ENCODE measurements around the gene DIAPH1.

The DIAPH1 gene

GRCh38 chr5:141534492-141535213 is 84.1 kb downstream of the DIAPH1 start:
- DNase-seq (ENCODE audit: extremely low read depth, low read depth): no peak
- TF ChIP-seq CTCF (IDR thresholded peaks at IDR 0.05; ENCODE audit: low read depth, low read length, missing control alignments): no peak
- H3K4me3 ChIP-seq (replicated peaks; ENCODE audit: low read depth, low read length): no peak overlapping the region

DNA sequence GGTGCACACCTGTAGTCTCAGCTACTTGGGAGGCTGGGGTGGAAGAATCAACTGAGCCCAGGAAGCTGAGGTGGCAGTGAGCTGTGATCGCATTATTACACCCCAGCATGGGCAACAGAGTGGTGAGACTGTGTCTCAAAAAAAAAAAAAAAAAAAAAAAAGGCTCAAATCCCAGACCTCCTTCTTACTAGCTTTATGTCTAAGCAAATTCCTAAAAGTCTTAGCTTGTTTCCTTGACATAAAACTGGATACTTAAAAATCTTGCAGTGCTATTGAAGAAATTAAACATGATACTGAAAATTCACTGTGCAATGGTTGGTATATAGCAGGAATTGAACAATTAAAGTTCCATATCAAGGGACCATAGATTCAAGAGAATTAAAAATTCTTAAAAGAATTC is 84.9 kb downstream of the DIAPH1 start:
- no peak for DNase-seq (ENCODE audit: extremely low read depth, low read depth)
- no peak for TF ChIP-seq CTCF (IDR thresholded peaks at IDR 0.05; ENCODE audit: low read depth, low read length, missing control alignments)
- no peak overlapping the region for H3K4me3 ChIP-seq (replicated peaks; ENCODE audit: low read depth, low read length)

- no peak overlapping the region for H3K4me3 ChIP-seq (replicated peaks; ENCODE audit: low read depth, low read length)
- no peak for TF ChIP-seq CTCF (IDR thresholded peaks at IDR 0.05; ENCODE audit: low read depth, low read length, missing control alignments)
- DNase-seq (ENCODE audit: extremely low read depth, low read depth): no peak
Observed at GRCh38 chr5:141532726-141533125, 86.1 kb downstream of the DIAPH1 start.

DNA sequence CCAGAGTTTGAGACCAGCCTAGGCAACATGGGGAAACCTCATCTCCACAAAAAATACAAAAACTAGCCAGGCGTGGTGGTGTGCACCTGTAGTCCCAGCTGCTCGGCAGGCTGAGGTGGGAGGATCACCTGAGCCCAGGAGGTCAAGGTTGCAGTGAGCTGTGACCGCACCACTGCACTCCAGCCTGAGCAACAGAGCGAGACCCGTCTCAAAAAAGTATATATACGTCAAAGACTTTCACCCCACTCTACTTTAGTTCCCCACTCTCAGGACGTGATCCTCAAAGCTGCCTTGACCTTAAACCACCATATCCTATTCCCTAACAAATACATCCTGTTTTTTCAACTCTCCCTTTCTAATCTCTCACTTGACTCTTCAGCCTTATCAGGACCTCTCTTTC is 88.9 kb downstream of the DIAPH1 start:
- H3K4me3 ChIP-seq (replicated peaks; ENCODE audit: low read depth, low read length): no peak overlapping the region
- DNase-seq (ENCODE audit: extremely low read depth, low read depth): no peak
- no peak for TF ChIP-seq CTCF (IDR thresholded peaks at IDR 0.05; ENCODE audit: low read depth, low read length, missing control alignments)

DNA sequence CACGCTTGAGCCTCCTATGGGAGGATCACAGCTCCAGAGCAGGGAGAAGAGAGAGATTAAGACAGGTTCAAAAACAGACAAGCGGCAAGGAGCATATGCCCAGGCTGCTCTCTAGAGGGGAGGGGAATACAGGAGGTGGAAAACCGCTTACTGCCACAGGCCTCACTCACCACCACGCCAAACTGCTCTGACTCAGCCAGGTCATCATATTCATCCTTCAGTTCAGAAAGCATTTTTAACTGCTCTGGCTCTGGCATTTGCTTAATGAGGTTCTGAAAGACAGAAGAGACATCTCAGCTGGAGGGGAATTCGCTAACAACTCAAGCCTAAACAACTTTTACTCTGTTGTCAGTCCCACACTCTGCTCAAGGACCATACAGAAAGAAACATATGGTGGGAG is 89.8 kb downstream of the DIAPH1 start:
- DNase-seq (ENCODE audit: extremely low read depth, low read depth): no peak
- no peak overlapping the region for H3K4me3 ChIP-seq (replicated peaks; ENCODE audit: low read depth, low read length)
- no peak for TF ChIP-seq CTCF (IDR thresholded peaks at IDR 0.05; ENCODE audit: low read depth, low read length, missing control alignments)

DNA sequence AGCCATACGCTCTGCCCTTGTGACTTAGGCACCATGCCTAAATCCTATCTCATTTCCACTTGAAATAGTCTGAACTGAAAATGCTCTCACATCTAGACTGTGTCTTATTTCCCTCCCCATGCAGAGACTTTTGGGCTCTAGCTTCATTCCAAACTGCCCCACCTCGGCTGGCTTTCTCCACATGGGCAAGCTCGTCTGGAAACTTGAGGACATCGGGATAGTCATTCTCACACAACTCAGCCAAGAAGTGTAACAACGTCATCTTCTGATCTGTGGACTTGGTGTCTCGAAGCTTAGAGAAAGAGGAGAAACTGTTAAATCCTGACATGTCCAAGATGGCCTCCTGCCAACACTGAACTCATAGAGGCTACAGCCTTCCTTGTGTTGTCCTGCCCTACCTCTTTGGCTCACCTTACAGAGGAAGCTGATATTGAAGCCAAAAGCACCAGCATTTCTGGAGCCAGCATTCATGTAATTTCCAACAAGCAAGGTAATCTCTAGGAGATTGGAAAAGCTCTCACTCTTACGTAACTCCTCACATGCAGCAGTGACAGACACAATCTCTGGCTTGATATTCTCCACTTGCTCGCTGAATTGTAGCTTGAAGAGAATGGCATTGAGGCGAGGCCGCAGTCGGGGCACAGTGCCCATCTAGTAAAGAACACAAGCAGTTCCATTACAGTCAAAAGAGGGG is 90.4 kb downstream of the DIAPH1 start:
- H3K4me3 ChIP-seq (replicated peaks; ENCODE audit: low read depth, low read length): no peak overlapping the region
- no peak for TF ChIP-seq CTCF (IDR thresholded peaks at IDR 0.05; ENCODE audit: low read depth, low read length, missing control alignments)
- no peak for DNase-seq (ENCODE audit: extremely low read depth, low read depth)

All from HFF-Myc (cell line).